ENCODE data around the gene CYP4F3.

Gene CYP4F3

DNA sequence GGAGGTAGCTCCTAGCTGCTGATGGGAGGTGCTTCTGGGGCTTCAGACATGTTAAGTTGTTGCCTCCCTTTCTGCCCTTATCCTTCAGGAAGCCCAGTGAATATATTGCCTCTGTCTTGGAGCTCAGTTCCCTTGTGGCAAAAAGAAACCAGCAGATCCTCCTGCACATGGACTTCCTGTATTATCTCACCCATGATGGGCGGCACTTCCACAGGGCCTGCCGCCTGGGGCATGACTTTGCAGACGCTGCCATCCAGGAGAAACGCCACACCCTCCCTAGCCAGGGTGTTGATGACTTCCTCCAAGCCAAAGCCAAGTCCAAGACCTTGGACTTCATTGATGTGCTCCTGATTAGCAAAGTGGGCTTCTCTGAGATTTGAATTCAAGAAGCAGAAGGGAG lies 26.2 kb downstream of the CYP4F3 start:
- no peak for DNase-seq (ENCODE audit: extremely low spot score)
- ChIA-PET POLR2A (no interaction called here), CTCF (no interaction called here)
- TF ChIP-seq FOXA1 (IDR thresholded peaks at IDR 0.05) (no peak), L3MBTL2 (conservative IDR thresholded peaks at IDR 0.05) (no peak), NFRKB (IDR thresholded peaks at IDR 0.05) (no peak), ARNT (IDR thresholded peaks at IDR 0.05) (no peak), SUZ12 (IDR thresholded peaks at IDR 0.05) (no peak), LEF1 (IDR thresholded peaks at IDR 0.05; ENCODE audit: borderline replicate concordance) (no peak), HDGF (IDR thresholded peaks at IDR 0.05; ENCODE audit: borderline replicate concordance) (no peak)
- TF ChIP-seq, protein P1, sequence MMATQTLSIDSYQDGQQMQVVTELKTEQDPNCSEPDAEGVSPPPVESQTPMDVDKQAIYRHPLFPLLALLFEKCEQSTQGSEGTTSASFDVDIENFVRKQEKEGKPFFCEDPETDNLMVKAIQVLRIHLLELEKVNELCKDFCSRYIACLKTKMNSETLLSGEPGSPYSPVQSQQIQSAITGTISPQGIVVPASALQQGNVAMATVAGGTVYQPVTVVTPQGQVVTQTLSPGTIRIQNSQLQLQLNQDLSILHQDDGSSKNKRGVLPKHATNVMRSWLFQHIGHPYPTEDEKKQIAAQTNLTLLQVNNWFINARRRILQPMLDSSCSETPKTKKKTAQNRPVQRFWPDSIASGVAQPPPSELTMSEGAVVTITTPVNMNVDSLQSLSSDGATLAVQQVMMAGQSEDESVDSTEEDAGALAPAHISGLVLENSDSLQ (IDR thresholded peaks at IDR 0.05): no peak

GRCh38 chr19:15669440-15669839 lies 28.7 kb downstream of the CYP4F3 start:
- POLR2A ChIA-PET: no interaction called here
- TF ChIP-seq TARDBP (IDR thresholded peaks at IDR 0.05) (no peak), LEF1 (IDR thresholded peaks at IDR 0.05; ENCODE audit: borderline replicate concordance) (no peak), CTBP1 (IDR thresholded peaks at IDR 0.05; ENCODE audit: borderline replicate concordance) (no peak), HDGF (IDR thresholded peaks at IDR 0.05; ENCODE audit: borderline replicate concordance) (no peak), BHLHE40 (IDR thresholded peaks at IDR 0.05; ENCODE audit: borderline replicate concordance) (no peak), FOXK2 (IDR thresholded peaks at IDR 0.05) (no peak), SUZ12 (IDR thresholded peaks at IDR 0.05) (no peak), ARNT (IDR thresholded peaks at IDR 0.05) (no peak), NFRKB (IDR thresholded peaks at IDR 0.05) (no peak), L3MBTL2 (conservative IDR thresholded peaks at IDR 0.05) (no peak)
- TF ChIP-seq, protein P1 (IDR thresholded peaks at IDR 0.05): no peak
- CTCF ChIA-PET: no interaction called here
- no peak for DNase-seq (ENCODE audit: extremely low spot score)

DNA sequence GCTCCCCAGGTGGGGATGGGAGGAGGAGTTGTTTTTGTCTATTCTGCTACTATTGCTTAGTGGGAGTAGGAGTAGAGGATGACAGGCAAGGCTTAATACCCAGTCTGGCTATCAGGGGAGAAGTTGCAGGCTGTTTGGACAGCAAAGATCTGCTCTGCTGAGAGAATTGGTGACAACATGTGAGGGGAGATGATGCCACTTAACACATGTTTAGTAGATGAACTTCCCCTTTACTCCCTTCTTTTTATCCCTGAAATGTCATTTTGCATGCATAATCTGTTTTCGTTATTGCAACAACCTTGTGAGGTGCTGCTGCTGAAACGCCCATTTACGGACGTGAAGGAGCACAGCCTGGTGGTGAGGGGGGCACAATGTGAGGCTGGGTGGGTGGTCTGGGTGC lies 29.2 kb downstream of the CYP4F3 start:
- CTCF ChIA-PET: no interaction called here
- DNase-seq (ENCODE audit: extremely low spot score): no peak
- TF ChIP-seq SUZ12 (IDR thresholded peaks at IDR 0.05) (no peak), BHLHE40 (IDR thresholded peaks at IDR 0.05; ENCODE audit: borderline replicate concordance) (no peak), SP1 (IDR thresholded peaks at IDR 0.05) (no peak), NFRKB (IDR thresholded peaks at IDR 0.05) (no peak)
- POLR2A ChIA-PET: no interaction called here

- no peak for TF ChIP-seq FOXM1 (IDR thresholded peaks at IDR 0.05; ENCODE audit: borderline replicate concordance)
- TF ChIP-seq, protein P1 (IDR thresholded peaks at IDR 0.05): no peak
- TF ChIP-seq ZNF384 (IDR thresholded peaks at IDR 0.05): no peak
- TF ChIP-seq LEF1 (IDR thresholded peaks at IDR 0.05; ENCODE audit: borderline replicate concordance): no peak
- no peak for TF ChIP-seq SUZ12 (IDR thresholded peaks at IDR 0.05)
- TF ChIP-seq SP1 (IDR thresholded peaks at IDR 0.05): no peak
- no peak for TF ChIP-seq CTBP1 (IDR thresholded peaks at IDR 0.05; ENCODE audit: borderline replicate concordance)
- TF ChIP-seq L3MBTL2 (conservative IDR thresholded peaks at IDR 0.05): no peak
- DNase-seq (ENCODE audit: extremely low spot score): no peak
- POLR2A ChIA-PET: no interaction called here
- CTCF ChIA-PET: no interaction called here
Observed at GRCh38 chr19:15671237-15671821, 30.6 kb downstream of the CYP4F3 start.

DNA sequence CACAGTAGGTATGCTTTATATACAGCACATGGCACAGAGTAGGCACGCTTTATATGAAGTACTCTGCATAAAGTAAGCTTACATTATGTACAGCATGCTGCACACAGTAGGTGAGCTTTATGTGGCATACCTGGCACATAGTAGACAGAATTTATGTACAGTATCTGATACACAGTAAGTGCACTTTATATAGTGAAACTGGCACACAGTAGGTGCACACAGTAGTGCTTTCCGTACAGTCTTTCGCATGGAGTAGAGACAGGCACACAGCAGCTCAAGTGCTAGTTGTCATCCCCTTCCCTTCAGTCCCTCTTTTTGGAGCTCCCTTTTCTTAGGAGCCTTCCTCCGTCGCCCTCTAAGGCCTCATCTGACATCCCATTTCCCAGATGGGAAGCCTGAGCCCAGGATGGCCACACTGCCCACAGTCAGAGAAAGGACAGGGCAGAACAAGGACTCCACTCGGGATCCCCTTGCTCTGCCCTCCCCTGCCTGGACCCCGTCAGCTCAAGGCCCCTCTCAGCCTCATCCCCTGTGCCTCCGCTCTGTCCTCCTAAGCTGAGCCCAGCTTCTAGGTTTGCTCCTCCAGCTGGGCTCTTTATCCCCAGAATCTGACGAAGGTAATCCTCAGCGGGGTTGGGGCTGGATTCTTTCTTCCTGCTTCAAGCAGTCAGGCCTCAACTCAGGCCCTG lies 31.3 kb downstream of the CYP4F3 start:
- TF ChIP-seq ARNT (IDR thresholded peaks at IDR 0.05) (no peak), TARDBP (IDR thresholded peaks at IDR 0.05) (no peak), ELF4 (IDR thresholded peaks at IDR 0.05) (no peak), NFRKB (IDR thresholded peaks at IDR 0.05) (no peak), LEF1 (IDR thresholded peaks at IDR 0.05; ENCODE audit: borderline replicate concordance) (no peak), L3MBTL2 (conservative IDR thresholded peaks at IDR 0.05) (no peak), FOXA1 (IDR thresholded peaks at IDR 0.05) (no peak), SUZ12 (IDR thresholded peaks at IDR 0.05) (no peak), FOXK2 (IDR thresholded peaks at IDR 0.05) (no peak), HDGF (IDR thresholded peaks at IDR 0.05; ENCODE audit: borderline replicate concordance) (no peak), BHLHE40 (IDR thresholded peaks at IDR 0.05; ENCODE audit: borderline replicate concordance) (no peak)
- TF ChIP-seq, protein P1 (IDR thresholded peaks at IDR 0.05): no peak
- POLR2A ChIA-PET: no interaction called here
- DNase-seq (ENCODE audit: extremely low spot score): no peak
- CTCF ChIA-PET: no interaction called here

DNA sequence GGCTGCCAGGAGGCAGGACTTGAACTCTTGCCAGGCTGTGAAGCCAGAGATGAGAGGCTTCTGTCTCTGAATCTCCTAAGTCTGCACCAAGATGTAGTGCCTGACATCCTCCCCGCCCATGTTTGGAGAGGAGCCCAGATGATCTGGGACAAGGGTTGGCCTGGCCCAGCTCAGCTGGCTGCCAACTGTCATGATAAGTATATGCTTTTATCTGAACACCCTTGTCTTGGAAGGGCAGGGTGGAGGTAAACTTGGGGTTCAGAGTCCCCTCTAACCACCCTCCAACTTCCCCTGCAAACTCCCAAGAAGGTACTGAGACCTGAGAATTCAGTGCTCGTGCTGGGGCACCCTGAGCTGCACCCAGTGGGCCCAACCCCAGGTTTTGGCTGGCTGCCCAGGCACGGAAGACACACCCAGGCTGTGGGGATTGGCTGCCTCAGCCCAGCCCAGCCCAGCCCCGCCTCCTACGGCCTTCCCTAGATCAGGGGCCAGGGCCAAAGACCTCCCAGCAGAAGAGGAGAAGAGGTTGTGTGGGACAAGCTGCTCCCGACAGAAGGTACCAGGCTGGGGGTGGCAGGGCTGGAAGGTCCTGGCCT lies 32.0 kb downstream of the CYP4F3 start, which contains the start of gene CYP4F12:
Gene CYP4F12 (plus strand): TSS at position 508 of the 596 bp plus-strand sequence. CDS start 443 bp downstream, outside the sequence.
- peak; percentile 15 for DNase-seq (ENCODE audit: extremely low spot score)
- no peak for TF ChIP-seq BHLHE40 (IDR thresholded peaks at IDR 0.05; ENCODE audit: borderline replicate concordance)
- TF ChIP-seq ARNT (IDR thresholded peaks at IDR 0.05): no peak
- ChIA-PET POLR2A (no interaction called here), CTCF (no interaction called here)

All from HEK293T (cell line).